GM21528 (cell line): ENCODE results near the gene TRIM47.

Experiments
- ATAC-seq: cut with Tn5 transposase; IDR thresholded peaks from one replicate; pipeline ENCODE4 v1.9.1; 2021; ENCODE audit warnings: mild to moderate bottlenecking, moderate library complexity; ENCODE audit not compliant: unreplicated experiment, low FRiP score

The TRIM47 gene

GRCh38 chr17:75878174-75878998 is at the start of gene TRIM47:
Gene TRIM47 (minus strand): TSS chr17:75878581. CDS start chr17:75878548, 33 bp downstream.
- no peak for ATAC-seq

GRCh38 chr17:75927286-75927922 is 49.0 kb upstream of the TRIM47 start:
- ATAC-seq, result no peak

DNA sequence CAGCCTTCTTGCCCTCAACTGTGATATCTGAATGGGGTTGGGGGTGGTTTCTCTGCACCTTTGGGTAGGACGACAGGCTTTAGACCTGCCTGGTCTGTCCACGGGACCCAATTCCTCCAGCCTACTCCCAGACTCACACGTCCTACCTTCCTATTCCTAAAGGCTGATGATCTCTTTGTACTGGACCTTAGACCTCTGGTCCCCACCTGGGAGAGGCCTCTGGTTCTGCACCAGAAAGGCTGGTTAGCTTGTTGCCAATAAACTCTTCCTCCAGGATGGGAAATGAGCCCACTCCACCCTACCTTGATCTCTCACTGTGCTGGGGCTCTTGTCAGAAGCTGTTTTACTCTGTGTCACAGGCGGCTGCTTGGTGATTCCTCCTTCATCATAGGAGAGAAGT is 48.1 kb upstream of the TRIM47 start:
- no peak for ATAC-seq

DNA sequence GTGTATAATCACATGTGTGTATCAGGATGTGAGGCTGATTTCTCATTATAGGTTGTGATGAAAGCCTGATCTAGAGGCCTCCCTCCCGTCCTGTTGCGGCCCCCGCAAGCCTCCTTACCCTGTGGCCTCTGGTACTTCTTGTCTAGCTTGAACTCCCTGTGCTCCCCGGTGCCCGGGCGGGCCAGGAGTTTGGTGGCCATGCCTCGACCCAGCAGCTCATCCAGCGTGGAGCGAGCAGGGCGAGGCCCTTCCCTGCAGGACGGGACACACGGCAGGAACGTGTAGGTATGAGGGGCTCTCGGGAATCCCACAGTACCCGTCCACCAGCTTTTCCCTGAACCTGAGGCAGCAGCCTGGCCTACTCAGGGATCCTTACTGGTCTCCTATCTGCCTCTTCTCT is 47.5 kb upstream of the TRIM47 start:
- no peak for ATAC-seq

GRCh38 chr17:75925103-75925502 is 46.7 kb upstream of the TRIM47 start:
- no peak for ATAC-seq

GRCh38 chr17:75922963-75923874 is 44.8 kb upstream of the TRIM47 start:
- ATAC-seq, result no peak

GRCh38 chr17:75922173-75922961 is 44.0 kb upstream of the TRIM47 start:
- no peak for ATAC-seq

DNA sequence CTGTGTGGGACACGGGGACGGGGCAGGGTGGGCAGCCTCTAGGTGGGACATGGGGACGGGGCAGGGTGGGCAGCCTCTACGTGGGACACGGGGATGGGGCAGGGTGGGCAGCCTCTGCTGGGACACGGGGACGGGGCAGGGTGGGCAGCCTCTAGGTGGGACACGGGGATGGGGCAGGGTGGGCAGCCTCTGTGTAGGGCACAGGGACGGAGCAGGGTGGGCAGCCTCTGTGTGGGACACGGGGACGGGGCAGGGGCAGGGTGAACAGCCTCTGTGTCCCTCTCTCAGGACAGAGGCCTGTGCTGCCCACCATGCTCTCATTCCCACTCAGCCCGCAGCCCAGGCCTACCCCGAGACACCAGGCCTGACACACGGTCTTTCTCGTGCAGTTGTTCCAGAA is 43.2 kb upstream of the TRIM47 start:
- ATAC-seq, result no peak

DNA sequence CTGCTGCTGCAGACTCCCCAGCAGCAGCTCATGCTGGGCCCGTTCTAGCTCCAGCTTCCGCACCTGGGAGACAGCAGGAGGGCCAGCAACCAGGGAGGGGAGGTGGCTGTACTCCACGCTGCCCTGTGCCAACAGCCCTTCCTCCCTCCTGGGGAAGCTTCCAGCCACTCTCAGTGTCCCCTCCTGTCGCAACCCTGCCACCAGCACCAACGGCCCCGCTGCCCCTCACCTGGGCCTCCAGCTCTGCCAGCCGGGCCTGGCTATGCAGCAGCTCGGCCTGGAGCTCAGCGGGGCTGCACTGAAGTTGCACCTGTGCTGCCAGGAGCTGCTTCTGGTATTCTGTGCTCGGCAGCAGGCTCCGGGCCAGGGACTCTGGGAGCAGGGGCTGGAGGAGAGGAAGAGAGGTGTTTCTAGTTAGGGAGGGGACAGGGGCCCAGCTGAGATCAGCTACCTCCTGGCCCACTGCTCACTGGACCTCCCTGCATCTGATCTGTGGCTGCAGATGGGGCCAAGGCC is 41.7 kb upstream of the TRIM47 start:
- no peak for ATAC-seq

GRCh38 chr17:75919611-75920010 is 41.2 kb upstream of the TRIM47 start:
- ATAC-seq, result no peak

- ATAC-seq, result no peak
Observed at GRCh38 chr17:75917917-75918445, 39.6 kb upstream of the TRIM47 start.

- no peak for ATAC-seq
Observed at GRCh38 chr17:75917141-75917916, 38.9 kb upstream of the TRIM47 start.

DNA sequence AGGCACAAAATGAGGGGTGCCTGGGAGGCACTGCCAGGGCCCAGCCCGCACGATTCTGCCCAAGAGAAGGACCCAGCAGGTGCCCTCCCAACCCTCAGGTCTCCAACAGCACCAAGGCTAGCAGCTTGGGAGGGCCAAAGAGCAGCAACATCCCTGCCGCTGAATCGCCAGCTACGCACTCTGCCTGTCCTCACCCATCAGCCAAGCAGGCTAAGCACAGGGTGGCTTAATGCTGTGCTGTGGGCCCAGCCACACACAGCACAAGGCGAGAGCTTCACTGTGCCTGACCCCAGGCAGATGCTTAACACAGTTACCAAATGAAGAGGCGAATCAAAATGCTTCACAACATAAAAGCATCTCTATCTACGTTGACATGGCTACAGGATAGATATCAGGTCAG is 36.9 kb upstream of the TRIM47 start:
- no peak for ATAC-seq

DNA sequence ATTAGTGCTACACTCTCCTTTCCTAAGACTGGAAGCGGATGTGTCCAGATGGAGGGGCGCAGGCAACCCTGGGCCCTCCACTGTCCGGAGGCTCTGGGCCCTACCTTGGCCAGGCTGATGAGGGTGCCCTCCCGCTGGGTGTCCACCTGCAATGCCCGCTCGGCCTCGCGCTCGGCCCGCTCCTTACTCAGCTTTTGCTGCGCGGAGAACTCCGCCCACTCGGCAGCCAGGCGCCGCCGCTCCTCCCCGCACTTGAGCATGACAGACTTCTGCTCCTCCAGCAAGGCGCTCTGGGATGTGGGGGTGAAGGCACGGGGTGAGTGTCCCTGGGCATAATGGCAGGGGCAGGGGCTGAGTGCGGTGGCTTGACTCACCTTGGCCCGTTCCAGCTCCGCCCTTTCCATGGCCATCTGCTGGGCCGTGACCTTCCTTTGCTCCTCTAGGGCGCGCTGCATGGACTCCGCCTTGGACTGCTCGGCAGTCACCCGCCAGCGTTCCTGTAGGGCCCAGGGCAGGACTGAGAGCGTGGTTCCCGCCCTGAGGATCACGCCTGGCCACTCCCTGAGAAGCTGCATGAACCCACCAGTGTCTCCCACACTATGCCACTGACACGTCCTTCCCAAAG is 36.4 kb upstream of the TRIM47 start:
- no peak for ATAC-seq

GRCh38 chr17:75913537-75914210 is 35.3 kb upstream of the TRIM47 start:
- no peak for ATAC-seq

DNA sequence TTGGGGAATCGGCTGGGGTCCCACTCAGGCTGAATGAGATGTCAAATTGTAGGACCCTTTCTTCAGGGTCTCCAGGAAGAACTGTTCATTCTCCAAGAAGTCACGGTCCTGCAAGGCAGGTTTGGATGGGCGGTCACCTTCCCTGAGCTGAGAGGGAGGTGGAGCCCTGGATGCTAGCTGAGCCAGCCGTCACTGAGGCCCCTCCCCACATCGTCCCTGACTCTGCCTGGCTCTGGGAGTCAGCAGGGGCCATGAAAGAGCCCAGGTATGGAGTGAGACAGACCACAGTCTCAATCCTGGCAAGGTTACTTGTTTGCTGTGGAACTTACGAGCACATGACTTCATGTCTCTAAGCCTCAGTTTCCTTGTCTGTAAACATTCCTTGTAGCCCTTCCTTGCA is 32.3 kb upstream of the TRIM47 start:
- ATAC-seq, result no peak

GRCh38 chr17:75909812-75910274 is 31.5 kb upstream of the TRIM47 start:
- ATAC-seq, result no peak
